Measurements from ENCODE around the gene LRCH1. TPM values are rescaled to one million over a fixed set of nuclear protein-coding genes. Genes with fewer than 3 reads are reported as not detected.

LRCH1 gene
- total and polyA plus RNA-seq, 2 donors (not counting 1 experiment from before 2014, with no cell fraction given) = 12.0 to 12.4 TPM

GRCh38 chr13:46757640-46758039 is 204.7 kb downstream of the LRCH1 start:
- H3K9me3 ChIP-seq (ENCODE audit: control insufficient read depth, insufficient read depth, low read depth, low read length) = no peaks in the 10 kb centered on the region
- H3K27me3 ChIP-seq (ENCODE audit: control insufficient read depth, insufficient read depth, low read length) = no peaks in the 10 kb centered on the region
- TF ChIP-seq CTCF (conservative IDR thresholded peaks at IDR 0.05 in 1 of 2, IDR thresholded peaks at IDR 0.05 in 1 of 2; ENCODE audit: low read depth in 1 of 2, low read length in 2 of 2) (no peak), EZH2 (IDR thresholded peaks at IDR 0.05; ENCODE audit: low read length, missing control alignments) (no peak)
- H3K79me2 ChIP-seq (ENCODE audit: control insufficient read depth, insufficient read depth, low read length) = no peaks in the 10 kb centered on the region
- no peak overlapping the region for H3K27ac ChIP-seq (ENCODE audit: insufficient read depth, low read length)
- H4K20me1 ChIP-seq (ENCODE audit: control insufficient read depth, extremely low read depth, insufficient read depth, low read length) = no peaks in the 10 kb centered on the region
- no peak overlapping the region for H3K4me3 ChIP-seq (replicated peaks in 1 of 4; ENCODE audit: control extremely low read depth in 1 of 4, insufficient read depth in 1 of 4, low read depth in 3 of 4, low read length in 4 of 4)
- no peak overlapping the region for H3K4me2 ChIP-seq (ENCODE audit: extremely low read depth, insufficient read depth, low read length)
- no peaks in the 10 kb centered on the region for H3K36me3 ChIP-seq (ENCODE audit: control insufficient read depth, insufficient read depth, low read length)
- DNase-seq (ENCODE audit: low read depth in 2 of 2) = no peak
- H3K4me1 ChIP-seq (ENCODE audit: control insufficient read depth, extremely low read depth, insufficient read depth, low read length) = no peaks in the 10 kb centered on the region
- H2AFZ ChIP-seq (ENCODE audit: low read length) = no peak overlapping the region
- no peak overlapping the region for H3K9ac ChIP-seq (ENCODE audit: insufficient read depth, low read length)

- H3K9ac ChIP-seq (ENCODE audit: insufficient read depth, low read length) = no peak overlapping the region
- H3K9me3 ChIP-seq (ENCODE audit: control insufficient read depth, insufficient read depth, low read depth, low read length) = no peaks in the 10 kb centered on the region
- H3K4me1 ChIP-seq (ENCODE audit: control insufficient read depth, extremely low read depth, insufficient read depth, low read length) = peaks cover 3% of the 10 kb centered on the region
- H3K36me3 ChIP-seq (ENCODE audit: control insufficient read depth, insufficient read depth, low read length) = no peaks in the 10 kb centered on the region
- H3K79me2 ChIP-seq (ENCODE audit: control insufficient read depth, insufficient read depth, low read length) = no peaks in the 10 kb centered on the region
- no peak overlapping the region for H3K27ac ChIP-seq (ENCODE audit: insufficient read depth, low read length)
- H4K20me1 ChIP-seq (ENCODE audit: control insufficient read depth, extremely low read depth, insufficient read depth, low read length) = no peaks in the 10 kb centered on the region
- H3K27me3 ChIP-seq (ENCODE audit: control insufficient read depth, insufficient read depth, low read length) = no peaks in the 10 kb centered on the region
- H2AFZ ChIP-seq (ENCODE audit: low read length) = no peak overlapping the region
- peak in 1 of 2 donors; percentile 6 for DNase-seq (ENCODE audit: low read depth in 2 of 2)
- H3K4me3 ChIP-seq (replicated peaks in 1 of 4; ENCODE audit: control extremely low read depth in 1 of 4, insufficient read depth in 1 of 4, low read depth in 3 of 4, low read length in 4 of 4) = no peak overlapping the region
- TF ChIP-seq EZH2 (IDR thresholded peaks at IDR 0.05; ENCODE audit: low read length, missing control alignments) = no peak
- no peak for TF ChIP-seq CTCF (conservative IDR thresholded peaks at IDR 0.05 in 1 of 2, IDR thresholded peaks at IDR 0.05 in 1 of 2; ENCODE audit: low read depth in 1 of 2, low read length in 2 of 2)
- no peak overlapping the region for H3K4me2 ChIP-seq (ENCODE audit: extremely low read depth, insufficient read depth, low read length)
Measured at GRCh38 chr13:46759846-46760245, 206.9 kb downstream of the LRCH1 start.

DNA sequence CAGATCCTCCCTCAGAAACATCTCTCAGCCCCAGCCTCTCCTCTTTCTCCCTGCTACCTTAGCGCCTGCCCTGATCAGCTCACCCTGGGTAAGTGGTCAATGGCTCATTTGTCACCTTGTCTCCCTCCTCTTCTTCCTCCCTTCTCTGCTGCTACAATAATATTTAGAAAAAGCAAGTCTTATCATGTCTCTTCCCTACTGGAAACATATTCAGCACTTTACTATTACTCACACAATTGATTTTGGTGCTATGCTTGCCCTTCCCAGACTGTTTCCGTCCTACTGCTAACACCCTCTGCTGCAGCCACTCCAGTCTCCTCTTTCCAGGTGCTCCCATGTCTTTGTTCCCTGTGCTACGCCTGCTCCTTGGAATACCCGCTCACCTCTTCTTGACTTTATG is 208.2 kb downstream of the LRCH1 start:
- no peak overlapping the region for H3K9ac ChIP-seq (ENCODE audit: insufficient read depth, low read length)
- H3K4me3 ChIP-seq (replicated peaks in 1 of 4; ENCODE audit: control extremely low read depth in 1 of 4, insufficient read depth in 1 of 4, low read depth in 3 of 4, low read length in 4 of 4) = no peak overlapping the region
- H3K36me3 ChIP-seq (ENCODE audit: control insufficient read depth, insufficient read depth, low read length) = no peaks in the 10 kb centered on the region
- H2AFZ ChIP-seq (ENCODE audit: low read length) = no peak overlapping the region
- no peak for TF ChIP-seq EZH2 (IDR thresholded peaks at IDR 0.05; ENCODE audit: low read length, missing control alignments)
- no peak for TF ChIP-seq CTCF (conservative IDR thresholded peaks at IDR 0.05 in 1 of 2, IDR thresholded peaks at IDR 0.05 in 1 of 2; ENCODE audit: low read depth in 1 of 2, low read length in 2 of 2)
- peaks cover 3% of the 10 kb centered on the region for H3K4me1 ChIP-seq (ENCODE audit: control insufficient read depth, extremely low read depth, insufficient read depth, low read length)
- no peak overlapping the region for H3K4me2 ChIP-seq (ENCODE audit: extremely low read depth, insufficient read depth, low read length)
- no peak overlapping the region for H3K27ac ChIP-seq (ENCODE audit: insufficient read depth, low read length)
- DNase-seq (ENCODE audit: low read depth in 2 of 2) = no peak
- H3K9me3 ChIP-seq (ENCODE audit: control insufficient read depth, insufficient read depth, low read depth, low read length) = no peaks in the 10 kb centered on the region
- no peaks in the 10 kb centered on the region for H3K79me2 ChIP-seq (ENCODE audit: control insufficient read depth, insufficient read depth, low read length)
- no peaks in the 10 kb centered on the region for H4K20me1 ChIP-seq (ENCODE audit: control insufficient read depth, extremely low read depth, insufficient read depth, low read length)
- H3K27me3 ChIP-seq (ENCODE audit: control insufficient read depth, insufficient read depth, low read length) = no peaks in the 10 kb centered on the region

Data from fibroblast of lung (primary cell).